ENCODE data around the gene CACNB1.
"Not testable (repeated sequence)": the region's sequence is repeated elsewhere in the genome, so short reads cannot be mapped to it uniquely, and the experiment has no call there.

The CACNB1 gene

GRCh38 chr17:39150104-39150634 lies 47.3 kb downstream of the CACNB1 start:
- DNase-seq, result no peak

- DNase-seq, result no peak
These were observed 50.0 kb downstream of the CACNB1 start for GRCh38 chr17:39147221-39148185.

GRCh38 chr17:39146273-39146672 lies 51.2 kb downstream of the CACNB1 start:
- DNase-seq, result no peak

- DNase-seq, result no peak
These were observed 52.3 kb downstream of the CACNB1 start for GRCh38 chr17:39145143-39145542.

GRCh38 chr17:39144416-39144840 lies 53.0 kb downstream of the CACNB1 start:
- peak; percentile 98 for DNase-seq

GRCh38 chr17:39143552-39144093 lies 53.8 kb downstream of the CACNB1 start:
- no peak for DNase-seq

GRCh38 chr17:39141915-39142664 lies 55.4 kb downstream of the CACNB1 start:
- no peak for DNase-seq

GRCh38 chr17:39141294-39141693 lies 56.2 kb downstream of the CACNB1 start:
- DNase-seq, result no peak

GRCh38 chr17:39139561-39139960 lies 57.9 kb downstream of the CACNB1 start:
- no peak for DNase-seq

- DNase-seq, result no peak
These were observed 58.3 kb downstream of the CACNB1 start for GRCh38 chr17:39139161-39139511.

- no peak for DNase-seq
These were observed 58.9 kb downstream of the CACNB1 start for GRCh38 chr17:39138431-39139160.

- DNase-seq, result no peak
These were observed 62.6 kb downstream of the CACNB1 start for GRCh38 chr17:39134878-39135277.

- DNase-seq, result no peak
These were observed 65.3 kb downstream of the CACNB1 start for GRCh38 chr17:39132192-39132610.

GRCh38 chr17:39131616-39132015 lies 65.9 kb downstream of the CACNB1 start:
- DNase-seq, result no peak

GRCh38 chr17:39130205-39130604 lies 67.3 kb downstream of the CACNB1 start:
- DNase-seq, result no peak

- not testable (repeated sequence) for DNase-seq
These were observed 67.9 kb downstream of the CACNB1 start for GRCh38 chr17:39129544-39129943.

- DNase-seq, result no peak
These were observed 71.0 kb downstream of the CACNB1 start for GRCh38 chr17:39126436-39126835.

GRCh38 chr17:39125143-39125875 lies 72.2 kb downstream of the CACNB1 start:
- DNase-seq, result no peak

GRCh38 chr17:39123627-39124026 lies 73.8 kb downstream of the CACNB1 start:
- DNase-seq, result no peak

Data from NCI-H774 (cell line).